ES-I3 (cell line): ENCODE measurements around the gene FGF14.
"Not testable (repeated sequence)": the region's sequence is repeated elsewhere in the genome, so short reads cannot be mapped to it uniquely, and the experiment has no call there.

Experiments used
- H3K36me3 ChIP-seq: 2 replicates; pipeline ENCODE4 v1.6.1; 2013; ENCODE audit warnings: mild to moderate bottlenecking, low read length, control low read depth, moderate library complexity; ENCODE audit not compliant: insufficient read depth
- H3K4me1 ChIP-seq: 2 replicates; pipeline ENCODE4 v1.6.1; 2013; ENCODE audit warnings: mild to moderate bottlenecking, control low read depth, low read length; ENCODE audit not compliant: insufficient read depth
- H3K9ac ChIP-seq: 2 replicates; pipeline ENCODE4 v1.6.1; 2013; ENCODE audit warnings: low read depth, mild to moderate bottlenecking, low read length, moderate library complexity
- H3K9me3 ChIP-seq: 2 replicates; pipeline ENCODE4 v1.6.1; 2013; ENCODE audit warnings: mild to moderate bottlenecking, low read length, moderate library complexity; ENCODE audit not compliant: control insufficient read depth, insufficient read depth

Gene FGF14

GRCh38 chr13:102011455-102011854 lies 390.4 kb downstream of the FGF14 start:
- not testable (repeated sequence) for H3K4me1 ChIP-seq, H3K9me3 ChIP-seq, H3K9ac ChIP-seq

GRCh38 chr13:102003848-102004570 lies 397.8 kb downstream of the FGF14 start:
- Histone ChIP-seq H3K36me3 (no peaks in the 10 kb centered on the region), H3K9me3 (no peaks in the 10 kb centered on the region), H3K4me1 (no peaks in the 10 kb centered on the region), H3K9ac (no peak overlapping the region)

More at GRCh38 chr13:102011455-102011854, 390.4 kb downstream of the FGF14 start:
- H3K36me3 ChIP-seq, result not testable (repeated sequence)

GRCh38 chr13:102002287-102002686 lies 399.6 kb downstream of the FGF14 start:
- no peaks in the 10 kb centered on the region for H3K9me3 ChIP-seq
- H3K9ac ChIP-seq, result no peak overlapping the region
- H3K4me1 ChIP-seq, result no peaks in the 10 kb centered on the region
- no peaks in the 10 kb centered on the region for H3K36me3 ChIP-seq

- H3K9me3 ChIP-seq, result no peaks in the 10 kb centered on the region
- no peaks in the 10 kb centered on the region for H3K4me1 ChIP-seq
- H3K36me3 ChIP-seq, result no peaks in the 10 kb centered on the region
- H3K9ac ChIP-seq, result no peak overlapping the region
Observed at GRCh38 chr13:102000764-102001163, 401.1 kb downstream of the FGF14 start.

- Histone ChIP-seq H3K9me3 (no peaks in the 10 kb centered on the region), H3K36me3 (no peaks in the 10 kb centered on the region), H3K9ac (no peak overlapping the region), H3K4me1 (no peaks in the 10 kb centered on the region)
Observed at GRCh38 chr13:101998129-101998528, 403.7 kb downstream of the FGF14 start.

- Histone ChIP-seq H3K9ac (no peak overlapping the region), H3K36me3 (no peaks in the 10 kb centered on the region)
Observed at GRCh38 chr13:101996954-101997353, 404.9 kb downstream of the FGF14 start.

GRCh38 chr13:101989798-101990350 lies 412.0 kb downstream of the FGF14 start:
- no peaks in the 10 kb centered on the region for H3K9me3 ChIP-seq
- no peaks in the 10 kb centered on the region for H3K4me1 ChIP-seq
- no peaks in the 10 kb centered on the region for H3K36me3 ChIP-seq
- no peak overlapping the region for H3K9ac ChIP-seq

More at GRCh38 chr13:101996954-101997353, 404.9 kb downstream of the FGF14 start:
- Histone ChIP-seq H3K4me1 (no peaks in the 10 kb centered on the region), H3K9me3 (no peaks in the 10 kb centered on the region)

- H3K9ac ChIP-seq, result no peak overlapping the region
- no peaks in the 10 kb centered on the region for H3K36me3 ChIP-seq
- H3K9me3 ChIP-seq, result no peaks in the 10 kb centered on the region
- H3K4me1 ChIP-seq, result no peaks in the 10 kb centered on the region
Observed at GRCh38 chr13:101988140-101988539, 413.7 kb downstream of the FGF14 start.

- no peaks in the 10 kb centered on the region for H3K36me3 ChIP-seq
- no peak overlapping the region for H3K9ac ChIP-seq
- no peaks in the 10 kb centered on the region for H3K9me3 ChIP-seq
- H3K4me1 ChIP-seq, result no peaks in the 10 kb centered on the region
Observed at GRCh38 chr13:101986316-101986715, 415.5 kb downstream of the FGF14 start.

- H3K36me3 ChIP-seq, result no peaks in the 10 kb centered on the region
- H3K9me3 ChIP-seq, result no peaks in the 10 kb centered on the region
- H3K9ac ChIP-seq, result no peak overlapping the region
- H3K4me1 ChIP-seq, result no peaks in the 10 kb centered on the region
Observed at GRCh38 chr13:101985321-101985720, 416.5 kb downstream of the FGF14 start.

- H3K9ac ChIP-seq, result no peak overlapping the region
- no peaks in the 10 kb centered on the region for H3K4me1 ChIP-seq
- no peaks in the 10 kb centered on the region for H3K36me3 ChIP-seq
- H3K9me3 ChIP-seq, result no peaks in the 10 kb centered on the region
Observed at GRCh38 chr13:101982903-101983302, 418.9 kb downstream of the FGF14 start.

- Histone ChIP-seq H3K9me3 (no peaks in the 10 kb centered on the region), H3K36me3 (no peaks in the 10 kb centered on the region), H3K4me1 (no peaks in the 10 kb centered on the region), H3K9ac (no peak overlapping the region)
Observed at GRCh38 chr13:101979825-101980224, 422.0 kb downstream of the FGF14 start.

- Histone ChIP-seq H3K9ac (no peak overlapping the region), H3K4me1 (no peaks in the 10 kb centered on the region), H3K9me3 (no peaks in the 10 kb centered on the region), H3K36me3 (no peaks in the 10 kb centered on the region)
Observed at GRCh38 chr13:101978552-101979315, 423.1 kb downstream of the FGF14 start.

GRCh38 chr13:101977475-101977874 lies 424.4 kb downstream of the FGF14 start:
- H3K9me3 ChIP-seq, result no peaks in the 10 kb centered on the region
- H3K36me3 ChIP-seq, result no peaks in the 10 kb centered on the region
- no peak overlapping the region for H3K9ac ChIP-seq
- no peaks in the 10 kb centered on the region for H3K4me1 ChIP-seq

- no peaks in the 10 kb centered on the region for H3K9me3 ChIP-seq
- no peaks in the 10 kb centered on the region for H3K36me3 ChIP-seq
- H3K4me1 ChIP-seq, result peaks cover 13% of the 10 kb centered on the region
- no peak overlapping the region for H3K9ac ChIP-seq
Observed at GRCh38 chr13:101972191-101972590, 429.7 kb downstream of the FGF14 start.
